Measurements from ENCODE around the gene LAMC3.

The LAMC3 gene

GRCh38 chr9:131020388-131020787 lies 11.4 kb downstream of the LAMC3 start:
- no peak overlapping the region for H3K4me3 ChIP-seq (ENCODE audit: control insufficient read depth, low read depth, low read length)
- peak; percentile 44 for DNase-seq (ENCODE audit: low read depth)
- TF ChIP-seq CTCF (IDR thresholded peaks at IDR 0.05; ENCODE audit: control insufficient read depth, insufficient read depth, low read depth, low read length, missing control alignments), result no peak

GRCh38 chr9:131020862-131021261 lies 11.9 kb downstream of the LAMC3 start:
- no peak for TF ChIP-seq CTCF (IDR thresholded peaks at IDR 0.05; ENCODE audit: control insufficient read depth, insufficient read depth, low read depth, low read length, missing control alignments)
- no peak overlapping the region for H3K4me3 ChIP-seq (ENCODE audit: control insufficient read depth, low read depth, low read length)
- no peak for DNase-seq (ENCODE audit: low read depth)

GRCh38 chr9:131021785-131022184 lies 12.8 kb downstream of the LAMC3 start:
- no peak for TF ChIP-seq CTCF (IDR thresholded peaks at IDR 0.05; ENCODE audit: control insufficient read depth, insufficient read depth, low read depth, low read length, missing control alignments)
- H3K4me3 ChIP-seq (ENCODE audit: control insufficient read depth, low read depth, low read length), result no peak overlapping the region
- no peak for DNase-seq (ENCODE audit: low read depth)

- DNase-seq (ENCODE audit: low read depth), result no peak
- H3K4me3 ChIP-seq (ENCODE audit: control insufficient read depth, low read depth, low read length), result no peak overlapping the region
- no peak for TF ChIP-seq CTCF (IDR thresholded peaks at IDR 0.05; ENCODE audit: control insufficient read depth, insufficient read depth, low read depth, low read length, missing control alignments)
Observed at GRCh38 chr9:131024978-131025868, 16.2 kb downstream of the LAMC3 start.

- no peak for DNase-seq (ENCODE audit: low read depth)
- H3K4me3 ChIP-seq (ENCODE audit: control insufficient read depth, low read depth, low read length), result no peak overlapping the region
- TF ChIP-seq CTCF (IDR thresholded peaks at IDR 0.05; ENCODE audit: control insufficient read depth, insufficient read depth, low read depth, low read length, missing control alignments), result no peak
Observed at GRCh38 chr9:131025953-131026858, 17.2 kb downstream of the LAMC3 start.

- no peak for DNase-seq (ENCODE audit: low read depth)
- no peak overlapping the region for H3K4me3 ChIP-seq (ENCODE audit: control insufficient read depth, low read depth, low read length)
- no peak for TF ChIP-seq CTCF (IDR thresholded peaks at IDR 0.05; ENCODE audit: control insufficient read depth, insufficient read depth, low read depth, low read length, missing control alignments)
Observed at GRCh38 chr9:131027048-131027871, 18.3 kb downstream of the LAMC3 start.

All from AG09309 (cell line).